DND-41 (cell line): ENCODE data around the gene PCNX2.

Source experiments
- ATAC-seq: fragments of 200-7000 bp; cut with Tn5 transposase; 3 replicates; pipeline ENCODE4 v1.9.1; 2021; ENCODE audit warnings: low read depth; ENCODE audit not compliant: insufficient read depth
- DNase-seq: peaks from one replicate; pipeline ENCODE4 v3.0.0-alpha.2; 2020
- H2AFZ ChIP-seq: 2 replicates; pipeline ENCODE4 v1.6.0; 2012; ENCODE audit warnings: low read depth, low read length
- H3K27ac ChIP-seq: 2 replicates; pipeline ENCODE4 v1.5.1; 2012; ENCODE audit warnings: low read length, inconsistent platforms
- H3K27me3 ChIP-seq: fragments of 200-600 bp; sonication (generic); 2 replicates; pipeline ENCODE4 v1.6.0; 2012; ENCODE audit warnings: low read length, mild to moderate bottlenecking, inconsistent platforms; ENCODE audit not compliant: insufficient read depth, poor library complexity
- H3K36me3 ChIP-seq: 2 replicates; pipeline ENCODE4 v1.5.1; 2012; ENCODE audit warnings: low read length, inconsistent platforms; ENCODE audit not compliant: insufficient read depth
- H3K4me1 ChIP-seq: 2 replicates; pipeline ENCODE4 v1.5.1; 2012; ENCODE audit warnings: mild to moderate bottlenecking, low read length; ENCODE audit not compliant: insufficient read depth
- H3K4me2 ChIP-seq: 2 replicates; pipeline ENCODE4 v1.6.0; 2012; ENCODE audit warnings: mild to moderate bottlenecking, moderate library complexity, low read length, inconsistent platforms; ENCODE audit not compliant: insufficient read depth
- H3K4me3 ChIP-seq, 2 experiments: fragments of 200-600 bp in 1 of 2; shearing (Covaris generic) in 1 of 2; 2 replicates each; pipeline ENCODE4 v1.5.1; 2012 to 2016; ENCODE audit warnings: inconsistent platforms in 2 of 2, low read length in 2 of 2, mild to moderate bottlenecking in 2 of 2, low read depth in 1 of 2, moderate library complexity in 1 of 2
- H3K79me2 ChIP-seq: 2 replicates; pipeline ENCODE4 v1.6.0; 2012; ENCODE audit warnings: low read length, inconsistent platforms; ENCODE audit not compliant: insufficient read depth
- H3K9ac ChIP-seq: 2 replicates; pipeline ENCODE4 v1.6.0; 2012; ENCODE audit warnings: low read depth, mild to moderate bottlenecking, inconsistent platforms, low read length, moderate library complexity
- H3K9me3 ChIP-seq: 2 replicates; pipeline ENCODE4 v1.5.1; 2012; ENCODE audit warnings: low read length, moderate library complexity, mild to moderate bottlenecking, inconsistent platforms; ENCODE audit not compliant: insufficient read depth, severe bottlenecking
- H4K20me1 ChIP-seq: 2 replicates; pipeline ENCODE4 v1.6.0; 2012; ENCODE audit warnings: low read length; ENCODE audit not compliant: insufficient read depth
- CTCF ChIP-seq: IDR thresholded peaks from 2 replicates; pipeline ENCODE4 v1.5.1; 2012; ENCODE audit warnings: borderline replicate concordance, low read length, moderate library complexity, mild to moderate bottlenecking; ENCODE audit not compliant: poor library complexity, severe bottlenecking; ENCODE audit errors: extremely low read depth
- EZH2 ChIP-seq: IDR thresholded peaks from 3 replicates; pipeline ENCODE4 v1.6.1; 2012; ENCODE audit warnings: borderline replicate concordance, low read depth, mild to moderate bottlenecking, moderate library complexity, low read length, inconsistent platforms; ENCODE audit not compliant: severe bottlenecking

Gene PCNX2

DNA sequence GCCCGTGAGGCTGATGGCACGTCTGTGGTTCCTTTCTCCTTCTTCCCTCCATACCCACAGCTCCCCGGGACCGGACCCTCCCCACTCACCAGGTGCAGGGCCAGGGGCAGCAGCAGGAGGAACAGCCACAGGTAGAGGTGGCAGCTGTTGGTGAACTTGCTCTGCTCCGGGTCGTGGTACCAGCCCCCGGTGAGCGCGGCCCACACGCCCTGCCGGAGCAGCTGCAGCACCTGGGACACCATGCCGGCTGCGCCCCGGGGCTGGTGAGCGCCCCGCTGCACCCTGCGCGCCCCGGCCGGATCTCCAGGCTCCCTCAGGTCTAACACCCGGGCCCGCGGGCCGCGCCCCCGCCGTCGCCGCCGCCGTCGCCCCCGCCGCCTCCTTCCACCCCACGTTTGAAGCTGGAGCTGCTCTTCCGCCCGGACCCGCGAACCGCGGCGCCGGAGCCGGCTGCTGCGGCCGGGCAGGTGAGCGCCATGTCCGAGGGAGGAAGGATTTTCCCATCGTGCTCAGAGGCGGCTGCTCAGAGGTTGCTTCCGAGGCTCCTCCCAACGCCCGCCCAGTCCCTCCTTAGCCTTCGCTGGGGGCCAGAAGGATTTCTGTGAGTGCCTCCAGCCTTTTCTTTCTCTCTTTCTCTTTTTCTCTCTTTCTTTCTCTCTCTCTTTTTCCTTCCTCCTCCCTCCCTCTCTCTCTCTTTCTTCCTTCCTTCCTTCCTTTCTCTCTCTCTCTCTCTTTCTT is at the start of gene PCNX2:
Gene PCNX2, minus strand, starts transcription at position 489 of the 738 bp plus-strand sequence. Its CDS starts 247 bp downstream, at position 242.
- Histone ChIP-seq H2AFZ (peak within 1 kb of the TSS; percentile 84), H3K36me3 (no peaks in the 10 kb centered on the region), H3K4me2 (peak within 1 kb of the TSS; percentile 91), H3K27me3 (no peaks in the 10 kb centered on the region), H3K9me3 (no peaks in the 10 kb centered on the region), H3K27ac (peak within 1 kb of the TSS; percentile 71), H3K79me2 (peaks cover 3% of the 10 kb centered on the region; the same call in 1 of the 2 replicates), H4K20me1 (no peaks in the 10 kb centered on the region), H3K4me1 (peaks cover 35% of the 10 kb centered on the region), H3K9ac (peak within 1 kb of the TSS; percentile 67), H3K4me3 (peak within 1 kb of the TSS; percentile 50 to 79)
- DNase-seq, result peak; percentile 76
- peak; percentile 84 for ATAC-seq
- no peak for TF ChIP-seq EZH2

DNA sequence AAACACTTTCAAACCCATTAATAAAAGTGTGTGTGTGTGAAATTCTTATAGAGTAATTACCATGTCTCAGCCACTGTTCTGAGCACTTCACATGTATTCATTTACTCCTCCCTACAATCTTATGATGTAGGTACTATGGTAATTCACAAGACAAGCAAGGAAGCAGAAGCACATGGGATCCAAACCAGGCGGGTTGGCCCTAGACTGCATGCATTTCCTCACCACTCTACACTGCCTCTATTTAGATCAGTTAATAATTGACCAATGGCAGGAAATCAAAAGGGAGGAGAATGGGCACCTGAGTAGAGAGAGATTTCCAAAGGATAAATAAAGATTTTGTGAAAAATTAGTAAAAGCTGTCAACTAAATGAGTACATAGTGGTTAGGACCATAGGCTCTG is 47.7 kb upstream of the PCNX2 start:
- H3K36me3 ChIP-seq, result no peaks in the 10 kb centered on the region
- H3K4me3 ChIP-seq, result no peak overlapping the region
- ATAC-seq (no peak), DNase-seq (no peak)
- no peaks in the 10 kb centered on the region for H3K79me2 ChIP-seq
- no peaks in the 10 kb centered on the region for H3K9me3 ChIP-seq
- H3K9ac ChIP-seq, result no peak overlapping the region
- H3K27me3 ChIP-seq, result peaks cover 16% of the 10 kb centered on the region
- no peak overlapping the region for H3K4me2 ChIP-seq
- no peaks in the 10 kb centered on the region for H4K20me1 ChIP-seq
- no peak overlapping the region for H2AFZ ChIP-seq
- no peak overlapping the region for H3K27ac ChIP-seq
- TF ChIP-seq EZH2 (no peak), CTCF (no peak)
- no peaks in the 10 kb centered on the region for H3K4me1 ChIP-seq

DNA sequence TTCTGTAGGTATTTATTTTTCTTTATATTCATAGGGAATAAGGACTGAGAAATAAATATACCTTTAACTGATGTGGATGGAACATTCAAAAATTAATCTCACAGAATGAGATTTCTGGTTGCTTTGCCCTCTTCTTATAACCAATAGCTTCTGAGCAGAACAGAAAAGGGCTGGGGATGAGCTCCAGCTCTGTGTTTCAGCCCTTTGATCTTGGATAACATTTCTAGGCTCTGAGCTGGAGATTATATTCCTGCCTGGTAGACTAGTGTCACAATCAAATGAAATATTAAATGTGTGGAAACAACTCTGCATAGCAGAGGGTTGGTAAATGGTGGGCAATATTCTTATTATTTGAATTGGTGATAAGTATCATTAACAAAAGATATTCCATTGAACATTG is 46.6 kb upstream of the PCNX2 start:
- Histone ChIP-seq H3K9me3 (no peaks in the 10 kb centered on the region), H3K4me1 (no peaks in the 10 kb centered on the region), H3K4me3 (no peak overlapping the region), H4K20me1 (no peaks in the 10 kb centered on the region), H3K27me3 (peaks cover 25% of the 10 kb centered on the region), H3K4me2 (no peak overlapping the region), H3K9ac (no peak overlapping the region), H3K79me2 (no peaks in the 10 kb centered on the region), H3K36me3 (no peaks in the 10 kb centered on the region), H3K27ac (no peak overlapping the region), H2AFZ (no peak overlapping the region)
- TF ChIP-seq CTCF (no peak), EZH2 (no peak)
- no peak for DNase-seq
- ATAC-seq, result no peak

- H3K4me3 ChIP-seq, result no peak overlapping the region
- H3K9ac ChIP-seq, result no peak overlapping the region
- H3K27ac ChIP-seq, result no peak overlapping the region
- no peak overlapping the region for H3K4me2 ChIP-seq
- DNase-seq (no peak), ATAC-seq (no peak)
- no peak for TF ChIP-seq CTCF
- TF ChIP-seq EZH2, result no peak
- H3K9me3 ChIP-seq, result no peaks in the 10 kb centered on the region
- H4K20me1 ChIP-seq, result no peaks in the 10 kb centered on the region
- H3K4me1 ChIP-seq, result no peaks in the 10 kb centered on the region
- H3K79me2 ChIP-seq, result no peaks in the 10 kb centered on the region
- H3K27me3 ChIP-seq, result peaks cover 25% of the 10 kb centered on the region
- no peak overlapping the region for H2AFZ ChIP-seq
- no peaks in the 10 kb centered on the region for H3K36me3 ChIP-seq
These were observed 45.5 kb upstream of the PCNX2 start for GRCh38 chr1:233340966-233341516.
